H1 (cell line): ENCODE measurements around the gene SPIRE2. TPM values are rescaled to one million over a fixed set of nuclear protein-coding genes. Genes with fewer than 3 reads are reported as not detected.

ENCODE experiments used
- CTCF ChIA-PET: fragments of 300-600 bp; sonication (Branson Sonifier 250); formaldehyde crosslinking; loops from one replicate; lab custom pipeline; 2021; ENCODE audit not compliant: partially characterized antibody; lab: Charles Lee
- POLR2A ChIA-PET: fragments of 300-600 bp; sonication (Branson Sonifier 250); formaldehyde crosslinking; loops from one replicate; lab custom pipeline; 2021; ENCODE audit warnings: inconsistent platforms; ENCODE audit not compliant: partially characterized antibody; lab: Charles Lee
- DNase-seq, 2 experiments: peaks; one replicate each; pipeline versions ENCODE4 v3.0.0 to v3.0.0-alpha.2; 2010 to 2022; ENCODE audit warnings: low spot score in 2 of 2, low read depth in 1 of 2, mixed read lengths in 1 of 2
- FAIRE-seq: peaks from 2 replicates; lab custom pipeline; 2011; peaks lifted over from hg19 to GRCh38; lab: Jason Lieb, UNC
- H2AFZ ChIP-seq: 2 replicates; pipeline ENCODE4 v1.8.1; 2012; ENCODE audit warnings: low read length, inconsistent platforms
- H2AK5ac ChIP-seq: 2 replicates; pipeline ENCODE4 v1.6.1; 2013; ENCODE audit warnings: low read depth, low read length
- H2BK120ac ChIP-seq: replicated peaks from 2 replicates; pipeline ENCODE3; 2013; ENCODE audit warnings: low read depth, low read length, inconsistent platforms
- H2BK12ac ChIP-seq: 2 replicates; pipeline ENCODE4 v1.6.1; 2013; ENCODE audit warnings: low read depth, low read length
- H2BK15ac ChIP-seq: 2 replicates; pipeline ENCODE4 v1.6.1; 2013; ENCODE audit warnings: low read length
- H2BK20ac ChIP-seq: 2 replicates; pipeline ENCODE4 v1.6.1; 2013; ENCODE audit warnings: low read length
- H2BK5ac ChIP-seq: 2 replicates; pipeline ENCODE4 v1.6.1; 2013; ENCODE audit warnings: low read depth, low read length
- H3K14ac ChIP-seq: 2 replicates; pipeline ENCODE4 v1.6.1; 2013; ENCODE audit warnings: inconsistent platforms; ENCODE audit not compliant: insufficient read length
- H3K18ac ChIP-seq: 2 replicates; pipeline ENCODE4 v1.6.1; 2013; ENCODE audit warnings: low read length; ENCODE audit errors: extremely low read depth
- H3K23ac ChIP-seq: 2 replicates; pipeline ENCODE4 v1.6.1; 2013; ENCODE audit warnings: inconsistent platforms; ENCODE audit not compliant: insufficient read length
- H3K23me2 ChIP-seq: 2 replicates; pipeline ENCODE4 v1.6.1; 2013; ENCODE audit warnings: low read depth, low read length
- H3K27ac ChIP-seq: 2 replicates; pipeline ENCODE4 v1.6.1; 2011; ENCODE audit warnings: low read depth, low read length, inconsistent platforms
- H3K27me3 ChIP-seq, 4 experiments: replicated peaks in 1 of 4; 1 replicate in 1 of 4; 2 replicates in 3 of 4; pipeline versions ENCODE4 v1.6.1 to v1.8.1; 2011 to 2013; ENCODE audit warnings: low read length in 3 of 4, mild to moderate bottlenecking in 3 of 4, inconsistent platforms in 2 of 4, mixed read lengths in 2 of 4, moderate library complexity in 1 of 4; ENCODE audit not compliant: control insufficient read depth in 3 of 4, insufficient read depth in 3 of 4; ENCODE audit errors: extremely low read depth in 1 of 4
- H3K36me3 ChIP-seq, 4 experiments: 2 replicates each; pipeline versions ENCODE4 v1.6.1 to v1.8.1; 2011 to 2013; ENCODE audit warnings: mild to moderate bottlenecking in 4 of 4, low read length in 3 of 4, moderate library complexity in 2 of 4, control low read depth in 1 of 4, inconsistent platforms in 1 of 4; ENCODE audit not compliant: insufficient read depth in 4 of 4, control insufficient read depth in 2 of 4
- H3K4ac ChIP-seq: replicated peaks from 2 replicates; pipeline ENCODE3; 2013; ENCODE audit warnings: low read length, low read depth, mixed read lengths, inconsistent platforms; ENCODE audit not compliant: insufficient read length
- H3K4me1 ChIP-seq, 4 experiments: replicated peaks in 1 of 4; 1 replicate in 1 of 4; 2 replicates in 3 of 4; pipeline versions ENCODE4 v1.6.1 to v1.8.1; 2011 to 2013; ENCODE audit warnings: low read length in 3 of 4, inconsistent platforms in 2 of 4, mixed read lengths in 1 of 4; ENCODE audit not compliant: insufficient read depth in 4 of 4, control insufficient read depth in 3 of 4
- H3K4me2 ChIP-seq, 2 experiments: 2 replicates each; pipeline versions ENCODE4 v1.6.1 to v1.8.1; 2011 to 2013; ENCODE audit warnings: low read depth in 2 of 2, low read length in 2 of 2, control low read depth in 1 of 2, inconsistent platforms in 1 of 2, mild to moderate bottlenecking in 1 of 2; ENCODE audit not compliant: insufficient read depth in 1 of 2
- H3K4me3 ChIP-seq, 4 experiments: fragments of 200-600, 300-600 bp in 1 of 4; sonication (generic), shearing (Covaris generic), sonication (Bioruptor Twin) in 1 of 4; 2 replicates each; pipeline versions ENCODE4 v1.5.1 to v1.8.1; 2011 to 2016; ENCODE audit warnings: low read length in 4 of 4, low read depth in 3 of 4, control low read depth in 2 of 4, inconsistent platforms in 2 of 4, mild to moderate bottlenecking in 2 of 4, mixed read lengths in 1 of 4, moderate library complexity in 1 of 4; ENCODE audit not compliant: insufficient read depth in 2 of 4; ENCODE audit errors: extremely low read depth in 1 of 4
- H3K56ac ChIP-seq: replicated peaks from 2 replicates; pipeline ENCODE3; 2013; ENCODE audit warnings: low read depth, mild to moderate bottlenecking, mixed read lengths, low read length, inconsistent platforms; ENCODE audit not compliant: insufficient read length
- H3K79me1 ChIP-seq: 2 replicates; pipeline ENCODE4 v1.6.1; 2013; ENCODE audit warnings: low read depth, low read length, control low read depth
- H3K79me2 ChIP-seq, 2 experiments: 2 replicates each; pipeline versions ENCODE4 v1.6.1 to v1.8.1; 2012 to 2013; ENCODE audit warnings: low read length in 2 of 2, mild to moderate bottlenecking in 2 of 2, inconsistent platforms in 1 of 2; ENCODE audit not compliant: insufficient read depth in 2 of 2, control insufficient read depth in 1 of 2
- H3K9ac ChIP-seq, 4 experiments: replicated peaks in 1 of 4; 1 replicate in 1 of 4; 2 replicates in 3 of 4; pipeline versions ENCODE4 v1.6.1 to v1.8.1; 2011 to 2013; ENCODE audit warnings: low read depth in 3 of 4, low read length in 3 of 4, control low read depth in 2 of 4, mild to moderate bottlenecking in 2 of 4, moderate library complexity in 2 of 4, inconsistent platforms in 1 of 4; ENCODE audit errors: extremely low read depth in 1 of 4
- H3K9me3 ChIP-seq, 2 experiments: 2 replicates each; pipeline versions ENCODE4 v1.6.1 to v1.8.1; 2012 to 2013; ENCODE audit warnings: mild to moderate bottlenecking in 2 of 2, moderate library complexity in 2 of 2, control low read depth in 1 of 2, inconsistent platforms in 1 of 2, low read depth in 1 of 2, low read length in 1 of 2, mixed read lengths in 1 of 2; ENCODE audit not compliant: insufficient read depth in 2 of 2
- H4K20me1 ChIP-seq, 2 experiments: replicated peaks in 1 of 2; 2 replicates each; pipeline versions ENCODE3 to v1.8.1; 2011 to 2013; ENCODE audit warnings: inconsistent platforms in 2 of 2, low read length in 2 of 2, mild to moderate bottlenecking in 1 of 2; ENCODE audit not compliant: insufficient read depth in 2 of 2, control insufficient read depth in 1 of 2
- H4K5ac ChIP-seq: 2 replicates; pipeline ENCODE4 v1.6.1; 2013; ENCODE audit warnings: low read length, low read depth, mixed read lengths, inconsistent platforms; ENCODE audit not compliant: insufficient read length
- H4K8ac ChIP-seq: 2 replicates; pipeline ENCODE4 v1.8.0; 2013; ENCODE audit warnings: mild to moderate bottlenecking, moderate library complexity, low read length, inconsistent platforms; ENCODE audit not compliant: insufficient read depth; ENCODE audit errors: extremely low read depth
- H4K91ac ChIP-seq: replicated peaks from 2 replicates; pipeline ENCODE3; 2013; ENCODE audit warnings: low read length, mixed read lengths, inconsistent platforms; ENCODE audit not compliant: insufficient read length
- CBX5 ChIP-seq: fragments of 300-800, 300-1000 bp; sonication (generic); IDR thresholded peaks from 2 replicates; pipeline ENCODE4 v1.7.1; 2016; ENCODE audit warnings: antibody characterized with exemption, low read length, low read depth
- E2F6 ChIP-seq: IDR thresholded peaks from 2 replicates; pipeline ENCODE4 v1.6.1; 2012; ENCODE audit warnings: inconsistent platforms
- EGR1 ChIP-seq: IDR thresholded peaks from 2 replicates; pipeline ENCODE4 v1.6.1; 2011; ENCODE audit warnings: low read depth, low read length, borderline replicate concordance
- PHF8 ChIP-seq: fragments of 200-600 bp; sonication (generic); conservative IDR thresholded peaks from 2 replicates; pipeline ENCODE4 v1.7.1; 2012; ENCODE audit warnings: low read depth, mild to moderate bottlenecking, inconsistent platforms, low read length, moderate library complexity
- RNF2 ChIP-seq: fragments of 200-900, 300-1000 bp; sonication (generic); IDR thresholded peaks from 2 replicates; pipeline ENCODE4 v1.7.1; 2016; ENCODE audit warnings: borderline replicate concordance, low read depth, mild to moderate bottlenecking, antibody characterized with exemption, low read length; ENCODE audit not compliant: poor library complexity, severe bottlenecking; ENCODE audit errors: missing control alignments
- SIRT6 ChIP-seq: IDR thresholded peaks from one replicate; pipeline ENCODE4 v1.7.1; 2012; ENCODE audit warnings: low read length, inconsistent platforms
- SRF ChIP-seq: IDR thresholded peaks from 2 replicates; pipeline ENCODE4 v1.6.1; 2011; ENCODE audit warnings: mild to moderate bottlenecking, low read depth, low read length, moderate library complexity
- SUZ12 ChIP-seq: fragments of 200-600 bp; sonication (generic); IDR thresholded peaks from 2 replicates; pipeline ENCODE4 v1.6.1; 2012; ENCODE audit warnings: mild to moderate bottlenecking, inconsistent platforms, low read length, moderate library complexity, mixed read lengths
- TAF1 ChIP-seq: IDR thresholded peaks from 2 replicates; pipeline ENCODE4 v1.6.1; 2011; ENCODE audit warnings: mild to moderate bottlenecking, low read depth, low read length
- WGBS, 2 experiments: shearing (Covaris generic) in 1 of 2; methylation state at CpG; one replicate each; pipeline versions ENCODE4 v1.1.6 to v1.1.7; 2013 to 2015; ENCODE audit warnings: low lambda C conversion rate in 2 of 2, mixed read lengths in 2 of 2, inconsistent platforms in 1 of 2, low coverage in 1 of 2, missing lambda C conversion rate in 1 of 2; ENCODE audit not compliant: insufficient replicate concordance in 2 of 2, insufficient coverage in 1 of 2, insufficient read length in 1 of 2; ENCODE audit errors: extremely low coverage in 1 of 2, missing lambda C conversion rate in 1 of 2; 5-methylcytosine and 5-hydroxymethylcytosine counted together
- polyA plus RNA-seq, 7 experiments: library from polyadenylated mRNA; depleted of rRNA in 3 of 7; stranded (reverse) in 5 of 7; unstranded in 2 of 7; fragments of >200 nt in 5 of 7; fragments of 200-250 nt in 2 of 7; gene quantifications; 1 replicate in 5 of 7; 2 replicates in 1 of 7; 4 replicates in 1 of 7; pipeline versions ENCODE4 v1.2.1 to v1.2.3, GENCODE V29; 2011 to 2013; ENCODE audit warnings: missing spikeins in 2 of 7, mixed read lengths in 2 of 7
- total RNA-seq: library from RNA; stranded (reverse); fragmentation: NEBNext Ultra II Directional; extraction: Animal tissue kit (Norgen Biotek cat#: 25700); gene quantifications from 2 replicates; pipeline ENCODE4 v1.2.1, GENCODE V29; 2021

SPIRE2 gene
- total and polyA plus RNA-seq, 2 of the 8 experiments (the other 6 are each of a cell fraction or from before 2014, with no cell fraction given) = 7.4 to 15.4 TPM

GRCh38 chr16:89873972-89874689 is 45.9 kb downstream of the SPIRE2 start:
- peak overlapping the region; percentile 83; the same call in 1 of the 2 replicates for H3K18ac ChIP-seq
- peaks cover 0 to 9% (median 2%) of the 10 kb centered on the region in 4 experiments; a peak in 4 of 7 replicates for H3K4me1 ChIP-seq
- no peak overlapping the region for H3K4ac ChIP-seq
- no peak overlapping the region for H2BK15ac ChIP-seq
- H2AFZ ChIP-seq = no peak overlapping the region
- H3K14ac ChIP-seq = no peak overlapping the region
- DNase-seq (peak; percentile 92 to 98), FAIRE-seq (no peak)
- peak overlapping the region in 3 of 4 experiments; percentile 80 to 93 (median 91); a peak in 6 of 7 replicates for H3K9ac ChIP-seq
- no peak overlapping the region for H4K91ac ChIP-seq
- peak overlapping the region; percentile 87; the same call in 1 of the 2 replicates for H2BK5ac ChIP-seq
- H4K20me1 ChIP-seq = peaks cover 0 to 1% of the 10 kb centered on the region in 2 experiments
- H4K8ac ChIP-seq = peak overlapping the region; percentile 4; the same call in 1 of the 2 replicates
- peaks cover 2 to 3% of the 10 kb centered on the region in 2 experiments; a peak in 2 of 4 replicates for H3K9me3 ChIP-seq
- H3K79me1 ChIP-seq = peaks cover 10% of the 10 kb centered on the region
- no peaks in the 10 kb centered on the region for H3K27me3 ChIP-seq
- no peak overlapping the region for H2BK20ac ChIP-seq
- POLR2A ChIA-PET = interaction anchor here (1.0 to 3.4 kb wide), 15 partner anchors 11 to 188 kb away, joined by 3 to 15 read pairs (median 6); partner anchors contain the start of genes CDK10, FANCA, MC1R and SPIRE2
- H3K23me2 ChIP-seq = peaks cover 9% of the 10 kb centered on the region
- H2AK5ac ChIP-seq = no peak overlapping the region
- no peak overlapping the region for H4K5ac ChIP-seq
- 27% methylated on average over 23 of the region's 61 CpGs; no CpG with 5 or more reads in 1 of the 2 experiments for WGBS, 2 experiments
- 0 out of 2 replicates have a peak overlapping the region, but pooled peaks have one; percentile 39 for H2BK12ac ChIP-seq
- H3K27ac ChIP-seq = peak overlapping the region; percentile 40; the same call in 1 of the 2 replicates
- H3K79me2 ChIP-seq = peaks cover 0 to 37% of the 10 kb centered on the region in 2 experiments; a peak in 3 of 4 replicates
- CTCF ChIA-PET = interaction anchor here (0.7 to 1.4 kb wide), 6 partner anchors 10 to 1174 kb away, joined by 3 to 5 read pairs (median 3); no protein-coding TSS in a partner anchor
- peak overlapping the region; percentile 85 to 86 for H3K4me2 ChIP-seq
- H3K36me3 ChIP-seq = peaks cover 3 to 23% (median 5%) of the 10 kb centered on the region in 4 experiments; a peak in 6 of 8 replicates
- H3K4me3 ChIP-seq = peak overlapping the region; percentile 84 to 97 (median 90)
- H3K23ac ChIP-seq = no peak overlapping the region
- no peak overlapping the region for H2BK120ac ChIP-seq
- H3K56ac ChIP-seq = no peak overlapping the region
- no peak for TF ChIP-seq CBX5
- no peak for TF ChIP-seq PHF8
- peak; percentile 86 for TF ChIP-seq EGR1
- TF ChIP-seq SUZ12 = no peak
- no peak for TF ChIP-seq SRF
- peak; percentile 68 for TF ChIP-seq E2F6
- TF ChIP-seq TAF1 = no peak; the same call in 1 of the 2 replicates
- no peak for TF ChIP-seq SIRT6
- no peak for TF ChIP-seq RNF2
